Medulla oblongata (tissue), 1 donor: ENCODE results near the gene VTI1A.
"Not testable (repeated sequence)": the region's sequence is repeated elsewhere in the genome, so short reads cannot be mapped to it uniquely, and the experiment has no call there.

Experiments
- DNase-seq: peaks from one replicate; pipeline ENCODE4 v3.0.0-alpha.2; 2015; ENCODE audit errors: extremely low spot score

Gene VTI1A

DNA sequence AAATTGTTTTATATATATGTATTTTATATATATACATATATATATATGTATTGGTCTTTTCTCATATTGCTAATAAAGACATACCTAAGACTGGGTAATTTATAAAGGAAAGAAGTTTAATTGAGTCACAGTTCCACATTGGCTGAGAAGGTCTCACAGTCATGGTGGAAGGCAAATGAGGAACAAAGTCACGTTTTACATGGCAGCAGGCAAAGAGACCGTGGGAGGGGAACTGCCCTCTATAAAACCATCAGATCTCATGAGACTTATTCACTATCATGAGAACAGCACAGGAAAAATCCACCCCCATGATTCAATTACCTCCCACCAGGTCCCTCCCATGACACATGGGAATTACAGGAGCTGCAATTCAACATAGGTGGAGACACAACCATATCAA lies 416.4 kb downstream of the VTI1A start:
- not testable (repeated sequence) for DNase-seq
